IPS-18c (cell line): ENCODE data around the gene NALCN.

Experiments
- H3K4me3 ChIP-seq: 2 replicates; pipeline ENCODE4 v1.7.0; 2013; ENCODE audit warnings: low read depth, mild to moderate bottlenecking, low read length, moderate library complexity; ENCODE audit not compliant: insufficient read depth
- H3K9me3 ChIP-seq: one replicate; pipeline ENCODE4 v1.6.1; 2013; ENCODE audit warnings: mild to moderate bottlenecking, low read length, moderate library complexity; ENCODE audit not compliant: control insufficient read depth, insufficient read depth

The NALCN gene

DNA sequence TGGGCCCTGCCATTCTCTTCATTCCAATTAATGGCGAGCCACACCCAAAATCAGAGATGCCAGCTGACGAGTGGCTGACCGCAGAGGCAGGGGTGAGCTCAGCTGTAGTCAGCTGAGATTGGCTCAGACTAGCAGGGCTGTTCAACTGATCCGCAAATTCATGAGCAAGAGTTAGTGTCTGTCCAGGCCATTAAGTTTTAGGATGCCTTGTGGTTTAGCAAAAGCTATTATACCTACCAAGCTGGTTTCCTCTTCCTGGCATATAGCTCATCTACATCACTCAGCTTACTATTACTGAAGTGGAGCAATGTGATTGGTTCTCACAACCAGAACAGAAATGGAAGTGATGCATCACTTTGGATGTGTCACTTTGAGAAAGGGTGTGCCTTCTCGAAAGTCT lies 148.7 kb downstream of the NALCN start:
- no peak overlapping the region for H3K4me3 ChIP-seq

DNA sequence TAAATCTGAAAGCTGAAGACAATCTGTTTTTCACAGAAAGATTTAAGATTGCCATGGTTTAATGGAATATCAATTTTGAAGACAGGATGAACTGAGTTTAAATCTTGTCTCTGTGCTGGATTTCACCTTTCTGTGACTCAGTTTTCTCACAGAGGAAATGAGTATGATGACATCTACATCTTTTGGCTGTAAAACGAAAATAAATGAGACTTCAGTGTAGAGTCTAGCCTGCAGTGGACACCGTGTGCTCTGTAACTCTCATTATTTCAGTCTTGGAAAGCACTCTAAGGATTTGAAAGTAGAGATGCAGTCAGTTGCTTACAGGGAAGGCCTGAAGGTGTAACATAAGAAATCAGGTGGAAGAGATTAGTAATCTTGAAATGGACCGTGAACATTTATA lies 150.4 kb downstream of the NALCN start:
- Histone ChIP-seq H3K9me3 (no peaks in the 10 kb centered on the region), H3K4me3 (no peak overlapping the region)

More for the DNA sequence above, 148.7 kb downstream of the NALCN start:
- H3K9me3 ChIP-seq: no peaks in the 10 kb centered on the region

GRCh38 chr13:101264931-101265330 lies 151.4 kb downstream of the NALCN start:
- Histone ChIP-seq H3K4me3 (no peak overlapping the region), H3K9me3 (no peaks in the 10 kb centered on the region)

DNA sequence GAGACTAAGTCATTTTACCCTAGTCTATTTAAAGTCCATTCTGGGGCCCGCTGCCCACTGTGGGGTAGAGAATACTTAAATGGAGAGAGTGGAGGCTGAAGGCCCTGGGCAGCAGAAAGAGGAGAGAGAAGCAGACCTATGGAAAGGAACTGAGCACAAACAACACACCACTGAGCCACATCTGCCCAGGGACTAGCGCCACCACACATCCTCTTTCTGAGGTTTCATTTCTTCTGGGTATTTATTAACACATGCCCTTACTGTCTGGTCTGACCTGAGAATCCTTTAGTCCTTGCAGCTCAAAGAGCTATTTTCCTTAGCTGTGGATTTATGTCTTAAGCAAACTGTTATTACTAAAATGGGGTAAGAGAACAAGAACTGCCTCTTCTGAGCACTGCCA lies 154.0 kb downstream of the NALCN start:
- no peaks in the 10 kb centered on the region for H3K9me3 ChIP-seq
- H3K4me3 ChIP-seq: no peak overlapping the region

DNA sequence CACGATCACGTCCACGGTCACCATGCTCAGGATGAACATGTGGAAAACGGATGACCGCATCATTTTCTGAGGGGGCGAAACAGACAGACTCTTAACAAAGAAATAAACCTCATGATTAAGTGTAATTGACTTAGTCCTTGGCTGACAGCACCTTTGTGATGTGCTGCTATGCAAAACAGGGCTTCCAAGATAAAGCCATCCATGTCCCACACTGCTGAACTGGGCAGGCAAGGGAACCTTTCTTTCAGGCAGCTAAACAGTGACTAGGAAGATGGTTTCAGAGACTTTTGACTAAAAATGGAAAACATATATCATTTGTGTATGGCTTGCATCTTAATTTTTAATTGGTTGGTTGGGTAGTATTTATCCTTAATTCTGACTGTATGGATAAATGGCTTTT lies 157.8 kb downstream of the NALCN start:
- no peaks in the 10 kb centered on the region for H3K9me3 ChIP-seq
- H3K4me3 ChIP-seq: no peak overlapping the region

- Histone ChIP-seq H3K9me3 (no peaks in the 10 kb centered on the region), H3K4me3 (no peak overlapping the region)
Measured at GRCh38 chr13:101258071-101258470, 158.2 kb downstream of the NALCN start.

DNA sequence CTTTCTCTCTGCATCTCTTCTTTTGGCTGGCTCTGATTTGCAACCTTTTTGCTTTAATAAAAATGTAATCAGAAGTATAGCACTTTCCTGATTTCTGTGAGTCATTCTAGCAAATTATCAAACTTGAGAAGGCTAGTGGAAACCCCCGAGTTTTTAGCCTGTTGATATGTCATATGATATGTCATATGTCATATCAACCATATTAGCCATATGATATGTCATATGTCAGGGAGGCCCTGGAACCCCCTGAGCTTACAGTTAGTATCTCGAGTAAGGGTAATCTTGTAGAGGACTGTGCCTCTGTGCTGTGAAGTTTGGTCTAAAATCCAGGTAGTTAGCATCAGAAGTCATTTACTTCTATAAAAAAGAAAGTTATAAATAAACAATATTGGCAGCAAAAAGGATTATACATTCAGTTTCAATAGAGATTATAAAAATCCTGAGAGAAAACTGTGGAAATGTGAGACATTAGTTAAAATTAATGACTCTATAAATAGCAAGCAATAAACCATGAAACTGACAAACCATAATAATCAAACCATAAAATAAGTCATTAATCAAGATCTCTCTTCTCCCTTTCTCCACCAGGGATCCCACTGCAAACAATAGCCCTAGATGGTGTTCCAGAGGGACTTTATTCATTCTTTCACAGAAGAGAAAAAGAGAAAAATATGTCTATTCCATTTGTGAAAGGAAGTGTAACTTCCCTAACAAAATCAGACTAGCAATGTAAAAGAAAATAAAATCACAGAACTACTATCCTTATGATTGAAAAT lies 167.4 kb downstream of the NALCN start:
- Histone ChIP-seq H3K4me3 (no peak overlapping the region), H3K9me3 (no peaks in the 10 kb centered on the region)

DNA sequence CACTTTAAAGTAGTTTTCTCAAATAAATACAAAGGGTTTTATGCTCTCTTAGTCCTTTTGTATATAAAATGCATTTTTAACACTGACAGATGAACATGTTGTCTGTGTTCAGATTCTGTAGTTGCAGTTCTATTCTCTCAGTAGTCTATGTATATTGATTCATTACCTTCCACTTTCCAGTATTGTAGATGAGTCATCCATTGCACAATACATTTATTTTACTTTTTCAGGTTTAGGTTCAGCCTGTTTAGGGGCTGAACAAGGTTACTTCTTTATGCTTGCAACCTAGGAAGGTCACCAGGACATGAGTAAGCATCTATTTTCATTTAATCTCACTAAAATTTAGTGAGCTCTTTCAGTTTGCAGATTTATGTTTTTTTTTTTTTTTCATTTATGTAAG lies 173.6 kb downstream of the NALCN start:
- Histone ChIP-seq H3K9me3 (no peaks in the 10 kb centered on the region), H3K4me3 (no peak overlapping the region)

DNA sequence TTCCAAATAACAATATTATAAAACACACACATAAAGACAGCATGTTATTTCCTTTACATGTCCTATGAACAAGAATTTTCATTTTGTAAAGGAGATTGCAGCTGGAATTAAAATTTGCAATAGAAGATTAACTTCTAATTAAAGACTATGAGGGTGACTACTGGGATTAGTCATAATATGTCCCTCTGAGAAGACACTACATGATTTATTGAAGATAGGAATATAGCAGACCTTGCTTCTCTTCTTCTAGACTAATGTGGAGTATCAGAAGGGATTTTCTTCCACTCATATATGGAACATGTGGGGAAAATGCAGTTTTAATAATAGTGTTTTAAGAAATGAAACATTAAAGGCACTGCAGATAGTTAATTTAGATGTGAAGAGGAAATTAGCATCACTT lies 177.8 kb downstream of the NALCN start:
- Histone ChIP-seq H3K4me3 (no peak overlapping the region), H3K9me3 (no peaks in the 10 kb centered on the region)

DNA sequence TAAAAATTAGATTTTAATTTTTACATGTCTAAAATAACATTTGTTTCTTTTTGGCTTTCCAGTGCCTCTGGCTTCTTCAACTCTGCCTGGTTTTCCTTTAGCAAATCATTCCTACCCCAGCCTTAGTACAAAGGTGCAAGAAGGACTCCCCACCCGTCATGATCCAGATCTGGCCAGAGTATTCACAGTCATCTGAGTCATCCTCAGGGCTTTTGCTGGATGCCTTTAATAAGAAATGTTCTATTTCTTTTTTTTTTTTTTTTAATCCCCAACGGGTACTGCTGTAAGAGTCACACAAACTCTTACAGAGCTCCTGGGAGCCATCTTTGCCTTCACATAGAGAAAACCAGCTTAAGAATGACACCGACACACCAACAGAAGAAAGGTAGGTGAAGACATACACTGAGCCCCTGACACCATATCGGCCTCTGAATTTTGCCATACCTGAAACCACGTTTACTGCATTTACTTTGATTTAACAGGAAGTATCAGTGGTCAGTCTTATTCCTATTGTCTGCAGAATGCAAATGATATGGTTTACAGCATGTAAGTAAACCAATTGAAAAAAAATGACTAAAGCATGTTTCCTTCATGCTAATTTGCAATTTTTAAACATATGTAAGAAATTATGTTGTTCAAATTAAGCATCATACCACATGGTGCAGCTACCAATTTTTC lies 184.4 kb downstream of the NALCN start:
- no peak overlapping the region for H3K4me3 ChIP-seq
- H3K9me3 ChIP-seq: no peaks in the 10 kb centered on the region

DNA sequence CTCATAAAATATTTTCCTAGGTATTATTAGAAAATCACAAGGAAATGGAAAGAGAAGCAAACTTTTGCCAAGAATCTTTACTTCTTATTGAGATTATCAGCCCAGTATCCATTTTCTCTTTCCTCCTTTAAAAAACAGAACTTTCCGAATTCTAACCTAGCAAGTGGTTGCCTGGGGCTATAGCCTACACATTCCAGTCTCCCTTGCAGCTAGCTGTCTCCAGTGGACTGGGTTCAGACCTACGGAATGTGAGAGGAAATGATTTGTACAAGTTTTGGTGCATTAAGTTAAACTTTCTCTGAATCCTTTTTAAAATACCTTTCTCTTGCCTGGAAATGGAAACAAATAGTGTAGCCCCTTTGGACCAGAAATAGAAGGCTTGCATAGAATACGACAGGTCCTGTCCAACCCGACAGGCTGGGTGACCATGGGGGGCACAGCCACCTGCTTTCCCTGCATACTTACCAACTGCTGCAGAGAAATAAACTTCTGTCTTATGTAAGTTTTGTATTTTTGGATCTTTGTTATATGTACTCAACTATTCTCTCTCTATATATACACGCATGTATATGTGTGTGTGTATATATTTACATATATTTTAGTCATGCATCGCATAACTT lies 185.9 kb downstream of the NALCN start:
- no peaks in the 10 kb centered on the region for H3K9me3 ChIP-seq
- H3K4me3 ChIP-seq: no peak overlapping the region

DNA sequence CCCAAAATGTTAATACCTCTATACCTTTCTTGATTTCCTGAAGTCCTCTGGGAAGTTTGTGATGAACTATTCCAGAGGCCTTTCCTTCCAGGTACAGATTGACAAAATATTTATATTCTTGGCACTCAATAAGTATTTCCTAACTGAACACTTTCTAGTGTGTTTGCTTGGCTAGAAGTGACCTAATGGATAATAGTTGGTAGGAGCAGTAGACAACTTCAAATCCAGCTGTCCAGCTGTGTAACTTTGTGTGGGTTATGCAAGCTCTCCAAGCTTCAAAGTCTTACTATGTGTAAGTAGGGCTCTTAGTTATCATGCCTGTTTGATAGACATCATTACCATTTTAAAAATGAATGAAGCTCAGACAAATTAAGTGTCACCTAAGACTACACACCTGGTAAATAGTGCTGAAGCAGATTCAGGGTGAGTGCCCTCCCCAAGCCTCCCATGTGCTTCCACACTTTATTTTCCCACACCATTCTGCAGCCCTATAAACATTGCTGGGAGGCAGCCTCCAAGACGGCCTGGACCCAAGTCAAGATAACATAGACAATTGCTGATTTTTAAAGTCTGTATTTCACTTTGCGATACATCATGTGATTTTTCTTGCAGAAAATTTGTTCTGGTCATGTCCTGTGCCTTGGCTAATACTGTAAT lies 196.6 kb downstream of the NALCN start:
- H3K9me3 ChIP-seq: no peaks in the 10 kb centered on the region
- no peak overlapping the region for H3K4me3 ChIP-seq

- no peak overlapping the region for H3K4me3 ChIP-seq
Measured at GRCh38 chr13:101218484-101218883, 197.8 kb downstream of the NALCN start.

DNA sequence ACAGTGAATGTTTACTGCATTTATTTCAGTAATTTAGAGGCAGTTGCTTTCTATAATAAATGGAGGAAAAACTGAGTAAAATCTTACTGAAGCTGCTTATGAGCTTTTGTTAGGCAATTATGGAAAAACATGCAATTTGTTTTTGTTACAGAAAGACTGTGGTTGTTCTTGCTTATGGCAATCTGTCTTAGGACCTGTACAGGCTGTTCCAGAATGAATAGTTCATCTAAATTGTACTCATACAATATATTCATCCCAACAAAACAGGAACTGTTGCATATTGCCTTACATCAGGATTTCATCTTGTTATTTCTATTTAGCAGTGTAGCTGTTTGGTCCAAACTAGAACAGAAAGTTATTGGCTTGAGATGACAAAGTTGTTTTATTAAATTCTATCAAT lies 199.2 kb downstream of the NALCN start:
- H3K9me3 ChIP-seq: no peaks in the 10 kb centered on the region
- no peak overlapping the region for H3K4me3 ChIP-seq

More at GRCh38 chr13:101218484-101218883, 197.8 kb downstream of the NALCN start:
- H3K9me3 ChIP-seq: no peaks in the 10 kb centered on the region

- Histone ChIP-seq H3K9me3 (no peaks in the 10 kb centered on the region), H3K4me3 (no peak overlapping the region)
Measured at GRCh38 chr13:101211261-101211660, 205.0 kb downstream of the NALCN start.

- H3K4me3 ChIP-seq: no peak overlapping the region
- no peaks in the 10 kb centered on the region for H3K9me3 ChIP-seq
Measured at GRCh38 chr13:101210774-101211173, 205.5 kb downstream of the NALCN start.

DNA sequence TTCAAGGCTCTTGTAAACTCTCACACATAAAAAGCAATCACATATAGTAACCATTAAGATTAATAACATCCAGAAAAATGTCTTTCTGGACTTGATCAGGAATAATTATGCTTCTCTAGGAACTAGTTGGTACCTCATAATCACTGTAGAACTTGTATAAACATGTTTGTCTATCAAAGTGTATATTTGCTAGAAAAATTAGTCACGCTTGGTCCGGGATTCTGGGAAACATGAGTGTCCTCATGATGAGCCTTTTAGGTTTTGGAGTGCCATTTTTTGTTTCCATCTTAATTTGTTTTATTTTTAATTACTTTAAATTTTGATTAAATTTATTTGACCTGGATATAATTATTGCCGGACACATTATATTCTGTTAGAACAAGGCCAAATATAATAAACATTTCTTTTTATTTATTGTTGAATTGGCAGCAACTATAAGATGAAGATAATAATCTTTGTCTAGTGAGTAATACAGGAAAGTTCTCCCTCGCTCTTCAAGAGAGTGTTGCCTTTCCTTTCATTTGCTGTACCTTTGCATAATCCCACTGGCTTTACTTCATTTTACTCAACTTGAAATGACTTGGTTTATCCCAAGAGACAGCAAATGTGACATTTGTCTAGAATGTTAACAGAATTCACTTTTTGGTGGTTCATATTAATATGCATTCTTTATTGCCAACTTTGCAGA lies 207.0 kb downstream of the NALCN start:
- no peak overlapping the region for H3K4me3 ChIP-seq
- H3K9me3 ChIP-seq: no peaks in the 10 kb centered on the region
